ENCODE measurements around the gene RIC3.
A peak's percentile ranks its signal among the peaks of the same experiment; 100 is the strongest.

Gene RIC3, protein sequence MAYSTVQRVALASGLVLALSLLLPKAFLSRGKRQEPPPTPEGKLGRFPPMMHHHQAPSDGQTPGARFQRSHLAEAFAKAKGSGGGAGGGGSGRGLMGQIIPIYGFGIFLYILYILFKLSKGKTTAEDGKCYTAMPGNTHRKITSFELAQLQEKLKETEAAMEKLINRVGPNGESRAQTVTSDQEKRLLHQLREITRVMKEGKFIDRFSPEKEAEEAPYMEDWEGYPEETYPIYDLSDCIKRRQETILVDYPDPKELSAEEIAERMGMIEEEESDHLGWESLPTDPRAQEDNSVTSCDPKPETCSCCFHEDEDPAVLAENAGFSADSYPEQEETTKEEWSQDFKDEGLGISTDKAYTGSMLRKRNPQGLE

GRCh38 chr11:8168485-8169257 lies at the start of gene RIC3:
RIC3 (minus strand) TSS chr11:8169025; CDS start chr11:8168989, 36 bp downstream.
- DNase-seq = peak; percentile 26

- no peak for DNase-seq
These were observed 49.6 kb upstream of the RIC3 start for GRCh38 chr11:8218409-8218808.

- no peak for DNase-seq
These were observed 49.1 kb upstream of the RIC3 start for GRCh38 chr11:8217926-8218325.

- DNase-seq = no peak
These were observed 48.3 kb upstream of the RIC3 start for GRCh38 chr11:8217136-8217535.

DNA sequence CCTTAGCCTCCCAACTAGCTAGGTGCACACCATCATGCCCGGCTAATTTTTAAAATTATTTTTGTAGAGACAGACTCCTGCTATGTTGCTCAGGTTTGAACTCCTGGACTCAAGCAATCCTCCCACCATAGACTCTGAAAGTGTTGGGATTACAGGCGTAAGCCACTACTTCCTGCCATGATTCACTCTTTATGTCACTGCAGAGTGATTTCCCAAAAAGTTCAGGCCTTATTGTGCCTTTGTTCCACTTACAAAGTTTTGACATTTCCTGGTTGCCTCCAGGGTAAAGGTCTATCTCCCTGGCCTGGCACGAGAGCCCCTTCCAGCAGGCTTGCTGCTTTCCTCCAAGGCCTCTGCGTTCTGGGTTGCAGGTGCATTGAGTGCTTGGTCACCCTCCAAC lies 44.6 kb upstream of the RIC3 start:
- DNase-seq = no peak

DNA sequence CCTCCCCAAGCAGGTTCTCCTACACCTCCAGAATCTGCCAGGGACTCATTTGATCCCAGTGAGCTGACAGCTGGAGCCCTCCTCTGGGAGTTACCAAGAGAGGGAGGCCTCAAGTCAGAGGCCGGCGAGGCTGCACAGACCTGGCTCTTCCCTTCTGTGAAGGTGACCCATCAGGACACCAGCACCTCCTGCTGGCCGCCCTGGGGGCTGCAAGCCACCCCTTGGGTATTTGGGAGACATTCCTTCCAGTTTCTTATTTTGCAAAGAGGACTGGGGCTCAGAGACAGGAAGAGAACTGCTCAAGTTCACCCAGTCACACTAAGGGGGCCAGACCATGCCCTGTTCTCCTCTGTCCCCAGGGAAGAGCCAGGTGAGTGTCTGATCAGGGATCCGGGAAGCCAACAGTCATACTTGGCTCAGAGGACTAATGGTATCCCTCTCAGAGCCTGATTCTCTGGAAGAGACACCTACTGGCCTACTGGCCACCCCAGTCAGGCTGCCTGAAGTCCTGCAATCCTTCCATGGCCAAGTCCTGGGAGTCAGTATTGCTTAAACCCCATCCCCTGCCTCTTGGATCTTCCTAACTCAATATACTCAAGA lies 40.5 kb upstream of the RIC3 start:
- DNase-seq = no peak

- DNase-seq = no peak
These were observed 38.5 kb upstream of the RIC3 start for GRCh38 chr11:8207080-8208000.

DNA sequence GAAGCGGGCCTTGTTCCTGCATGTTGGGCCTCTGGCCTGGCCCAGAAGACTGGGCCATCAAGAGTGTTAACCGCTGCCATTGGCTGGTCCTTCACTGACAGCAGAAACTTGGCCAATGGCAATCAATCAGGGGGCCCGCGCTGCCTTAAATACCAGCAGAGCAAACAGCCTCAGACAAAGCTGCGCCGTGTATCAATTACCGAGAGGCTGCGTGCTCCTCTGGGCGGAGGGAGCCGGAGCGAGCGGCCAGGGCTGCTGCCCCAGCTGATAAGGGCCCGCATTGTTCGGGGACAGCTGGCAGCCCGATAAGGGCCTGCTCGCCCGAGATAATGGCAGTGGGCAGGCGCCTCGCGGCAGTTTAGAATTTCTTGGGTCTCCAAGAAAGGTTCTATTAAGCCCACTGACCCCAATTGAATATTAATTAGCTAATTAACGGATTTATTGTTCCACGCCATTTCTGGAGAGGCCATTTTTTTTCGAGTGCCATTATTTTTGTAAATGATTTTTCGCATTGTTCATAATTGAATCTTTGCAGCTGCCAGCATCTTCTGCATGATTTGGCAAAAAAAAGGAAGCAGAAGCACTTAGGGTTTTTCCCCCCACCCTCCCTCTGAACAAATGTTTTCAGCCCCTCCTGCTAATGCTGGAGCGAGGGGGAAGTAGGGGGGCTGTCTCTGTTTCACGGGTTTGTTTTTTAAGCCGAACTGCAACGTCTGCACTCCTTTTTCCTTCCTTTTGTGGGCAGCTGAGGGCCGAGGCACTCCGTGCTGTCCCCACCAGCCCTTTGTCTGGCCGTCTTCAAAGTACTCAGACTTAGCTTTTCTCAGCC lies 37.6 kb upstream of the RIC3 start:
- peak; percentile 67 for DNase-seq

DNA sequence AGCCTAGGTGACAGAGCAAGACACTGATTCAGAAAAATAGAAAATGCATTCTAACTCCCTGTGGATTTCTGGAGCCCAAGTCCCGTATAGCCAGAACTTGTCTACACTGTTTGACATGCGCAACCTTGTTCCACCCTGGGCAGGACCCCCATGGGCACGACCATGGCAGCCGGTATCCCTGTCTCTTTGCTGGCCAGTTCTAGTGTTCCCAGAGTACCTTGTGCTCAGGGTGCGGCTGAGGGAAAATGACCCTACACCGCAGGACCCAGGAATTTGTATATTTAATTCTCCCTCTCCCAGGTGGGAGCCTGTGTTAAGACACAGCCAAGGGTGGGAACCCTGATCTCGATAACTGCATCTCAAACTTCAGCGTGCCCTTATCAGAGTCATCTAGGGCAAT lies 36.7 kb upstream of the RIC3 start:
- DNase-seq = no peak

DNA sequence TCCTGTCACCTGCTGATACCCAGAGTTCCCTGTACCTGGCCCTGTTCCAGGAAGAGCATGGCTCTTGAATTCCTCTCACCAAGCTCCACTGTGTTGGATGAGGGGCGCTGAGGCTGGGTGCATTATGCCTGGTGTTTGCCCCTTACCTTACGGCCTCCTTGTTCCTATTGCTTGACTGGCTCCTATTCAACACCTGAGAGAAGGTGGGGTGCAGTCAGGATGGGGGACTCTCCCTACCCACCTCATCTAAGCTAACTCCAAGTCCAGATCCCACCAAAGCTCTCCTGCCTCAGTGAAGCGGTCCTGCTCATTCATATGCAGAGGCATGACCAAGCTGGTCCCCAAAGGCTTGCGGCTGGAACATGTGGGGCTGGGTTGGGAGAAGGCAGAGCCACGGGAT lies 35.8 kb upstream of the RIC3 start:
- no peak for DNase-seq

DNA sequence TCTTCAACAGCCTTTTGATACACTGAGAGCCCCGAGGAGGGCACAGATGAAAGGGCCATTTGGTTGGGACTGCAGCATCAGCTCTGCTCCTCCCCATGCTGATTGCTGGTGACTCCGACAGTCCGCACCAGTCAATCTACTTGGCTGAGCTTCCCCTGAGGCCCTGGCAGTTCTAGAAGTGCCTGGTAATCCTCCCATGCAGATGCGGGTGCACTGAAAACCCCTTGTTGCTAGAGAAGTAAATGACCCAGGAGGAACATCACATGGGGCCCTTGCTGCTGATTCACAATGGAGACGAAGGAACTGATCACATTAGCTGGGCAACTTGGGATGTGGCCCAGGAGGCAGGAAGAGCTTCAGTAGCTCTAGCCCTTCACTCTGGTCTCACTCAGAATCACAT lies 35.2 kb upstream of the RIC3 start:
- DNase-seq = no peak

- no peak for DNase-seq
These were observed 34.5 kb upstream of the RIC3 start for GRCh38 chr11:8203414-8203715.

DNA sequence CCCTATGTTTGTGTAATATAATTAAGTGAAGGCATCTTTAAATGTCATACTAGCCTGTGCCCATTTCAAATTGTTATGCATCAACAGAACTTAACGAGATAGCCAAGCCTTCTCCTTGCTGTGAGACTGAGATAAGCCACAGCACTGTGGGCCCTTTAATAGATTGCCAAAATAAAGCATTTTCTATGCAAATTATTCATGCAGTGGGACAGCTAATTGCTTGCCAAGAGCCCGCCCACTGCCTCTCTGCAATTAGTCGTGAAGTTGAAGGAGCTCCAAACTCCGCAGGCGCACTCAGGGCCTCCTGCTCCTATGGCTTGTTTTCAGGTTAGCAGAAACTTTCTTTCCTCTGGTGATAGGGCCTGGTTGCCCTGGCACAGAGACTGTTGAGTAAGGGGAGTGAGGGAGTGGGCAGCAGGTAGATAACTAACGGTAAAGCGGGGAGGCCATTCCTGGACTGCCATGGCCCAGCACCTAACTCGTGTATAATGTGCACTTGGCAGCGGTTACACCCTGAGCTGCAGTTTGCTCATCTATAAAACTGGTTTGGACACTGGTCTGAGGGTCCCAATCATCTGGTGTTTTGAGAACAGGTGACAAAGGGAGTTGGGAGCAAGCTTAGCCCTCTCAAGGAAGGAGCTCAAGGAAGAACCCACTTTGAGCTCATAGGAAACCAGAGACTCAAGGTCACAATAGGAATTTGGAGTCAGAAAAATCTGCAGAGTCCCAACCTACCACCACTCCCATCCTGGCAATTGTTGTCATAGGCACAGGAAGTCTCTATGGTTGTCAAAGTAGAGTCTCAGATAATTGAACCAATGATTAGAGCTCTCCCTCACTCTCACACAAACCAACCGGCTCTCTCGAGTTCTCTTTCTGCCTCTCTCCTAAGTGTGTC lies 33.9 kb upstream of the RIC3 start:
- DNase-seq = no peak

DNA sequence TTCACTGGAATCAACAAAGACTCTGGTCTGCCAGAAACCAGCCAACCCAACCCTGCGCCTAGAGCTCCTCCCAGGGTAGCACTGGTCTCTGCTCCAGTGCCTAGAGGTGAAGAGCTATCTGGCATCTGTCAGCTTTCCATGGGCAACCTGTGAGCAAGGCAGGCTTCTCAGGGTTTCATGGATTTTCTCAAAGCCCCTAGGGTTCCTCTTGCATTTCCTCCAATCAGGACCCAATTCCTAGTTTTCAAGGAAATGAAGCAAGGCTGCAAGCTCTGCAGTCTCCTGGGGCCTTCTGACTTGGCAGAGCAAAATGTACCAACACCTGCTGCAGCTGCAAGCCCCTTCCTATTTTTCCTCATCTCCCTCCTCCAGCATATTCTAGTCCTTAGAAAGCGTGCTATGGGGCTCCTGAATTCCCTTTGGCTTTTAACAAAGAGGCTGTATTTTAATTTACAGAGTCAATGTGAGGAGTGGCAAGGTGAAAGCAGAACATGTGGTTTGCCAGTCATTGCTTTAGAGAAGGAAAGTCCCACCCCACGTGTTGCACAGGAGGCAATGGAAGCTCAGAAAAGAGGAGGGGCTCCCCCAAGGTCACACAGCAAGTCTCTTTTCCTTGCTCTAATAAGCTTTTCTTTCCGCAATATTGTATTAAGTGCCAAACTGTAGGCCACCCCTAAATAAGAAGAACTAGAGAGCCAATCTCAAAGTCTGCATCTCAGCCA lies 33.0 kb upstream of the RIC3 start:
- DNase-seq = no peak

DNA sequence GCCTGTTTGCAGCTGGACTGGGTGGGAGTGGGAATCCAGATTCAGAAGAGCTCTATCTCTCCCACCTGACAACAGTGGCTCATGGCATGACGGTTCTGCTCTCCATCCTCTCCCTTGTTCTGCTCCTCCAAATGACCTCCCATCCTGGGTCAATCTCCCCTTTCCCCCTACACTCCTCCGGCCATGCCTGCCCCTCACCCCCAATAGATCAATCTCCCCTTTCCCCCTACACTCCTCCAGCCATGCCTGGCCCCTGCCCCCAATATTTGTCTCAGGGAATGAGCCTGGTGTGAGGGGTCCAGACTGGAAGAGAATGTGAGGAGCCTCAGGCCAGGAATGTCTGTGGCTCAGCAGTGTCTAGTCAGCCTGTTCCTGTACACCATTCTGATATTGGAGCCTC lies 30.9 kb upstream of the RIC3 start:
- no peak for DNase-seq

GRCh38 chr11:8196749-8197148 lies 27.9 kb upstream of the RIC3 start:
- peak; percentile 5 for DNase-seq

- DNase-seq = no peak
These were observed 26.1 kb upstream of the RIC3 start for GRCh38 chr11:8194956-8195355.

GRCh38 chr11:8192896-8193209 lies 24.0 kb upstream of the RIC3 start:
- DNase-seq = no peak

- DNase-seq = peak; percentile 54
These were observed 23.4 kb upstream of the RIC3 start for GRCh38 chr11:8192016-8192895.

DNA sequence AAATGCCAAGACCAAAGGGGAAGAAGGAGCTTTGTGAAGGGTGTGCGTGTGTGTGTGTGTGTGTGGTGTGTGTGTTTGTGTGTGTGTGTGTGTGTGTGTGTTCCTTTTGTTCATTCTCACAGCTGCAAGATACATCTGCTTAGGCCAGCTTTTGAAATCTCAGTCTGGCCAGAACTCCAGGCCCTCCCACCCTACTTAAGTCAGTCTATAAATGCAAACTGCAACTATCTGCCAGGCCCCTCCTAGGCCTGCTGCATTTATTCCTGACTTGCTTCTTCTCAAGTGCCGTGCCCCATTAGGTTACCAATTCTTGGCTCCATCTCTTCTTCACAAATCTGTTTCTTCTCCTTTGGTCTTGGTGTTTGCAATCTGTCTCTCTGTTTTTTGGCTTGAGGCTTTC lies 21.6 kb upstream of the RIC3 start:
- no peak for DNase-seq

Measured in COR-L47 (cell line).